ENCODE results near the gene ATG4D.

DNA sequence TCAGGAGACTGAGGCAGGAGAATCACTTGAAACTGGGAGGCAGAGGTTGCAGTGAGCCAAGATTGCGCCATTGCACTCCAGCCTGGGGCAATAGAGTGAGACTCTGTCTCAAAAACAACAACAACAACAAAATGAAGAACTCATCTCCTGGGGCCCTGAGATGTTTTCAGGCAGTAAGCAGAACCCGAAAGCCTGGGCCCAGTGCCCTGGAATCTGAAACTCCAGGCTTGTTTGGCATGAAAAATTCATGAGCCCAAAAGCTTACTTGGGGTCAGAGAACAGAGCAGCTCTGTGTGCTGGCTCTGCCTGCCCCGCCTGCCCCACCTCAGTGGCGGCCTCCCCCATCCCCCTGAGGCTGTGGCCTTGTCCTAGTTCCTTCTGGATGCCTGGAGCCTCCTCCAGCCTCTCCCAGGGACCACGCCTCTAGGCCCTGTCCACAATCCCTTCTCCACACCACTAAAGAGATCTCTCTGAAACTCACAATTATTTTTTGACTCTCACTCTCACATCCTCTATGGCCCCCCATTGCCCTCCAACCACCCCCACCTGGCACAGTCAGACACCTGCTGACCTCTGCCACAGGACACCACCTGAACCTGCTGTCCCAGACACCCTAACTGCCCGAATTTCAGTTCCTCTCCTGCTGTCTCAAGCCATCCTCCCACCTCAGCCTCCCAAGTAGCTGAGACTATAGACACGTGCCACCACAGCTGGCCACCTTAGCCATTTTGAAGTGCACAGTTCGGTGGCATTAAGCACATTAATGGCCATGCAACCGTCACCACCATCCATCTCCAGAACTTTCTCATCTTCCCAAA lies 50.3 kb downstream of the ATG4D start:
- TF ChIP-seq CTCF (IDR thresholded peaks at IDR 0.05) (no peak), ZFX (IDR thresholded peaks at IDR 0.05; ENCODE audit: borderline replicate concordance) (no peak)
